GM19023 (cell line): ENCODE data around the gene CUEDC2.

ENCODE experiments used
- ATAC-seq: cut with Tn5 transposase; IDR thresholded peaks from one replicate; pipeline ENCODE4 v1.9.1; 2021; ENCODE audit warnings: mild to moderate bottlenecking, moderate library complexity; ENCODE audit not compliant: unreplicated experiment

Gene CUEDC2

DNA sequence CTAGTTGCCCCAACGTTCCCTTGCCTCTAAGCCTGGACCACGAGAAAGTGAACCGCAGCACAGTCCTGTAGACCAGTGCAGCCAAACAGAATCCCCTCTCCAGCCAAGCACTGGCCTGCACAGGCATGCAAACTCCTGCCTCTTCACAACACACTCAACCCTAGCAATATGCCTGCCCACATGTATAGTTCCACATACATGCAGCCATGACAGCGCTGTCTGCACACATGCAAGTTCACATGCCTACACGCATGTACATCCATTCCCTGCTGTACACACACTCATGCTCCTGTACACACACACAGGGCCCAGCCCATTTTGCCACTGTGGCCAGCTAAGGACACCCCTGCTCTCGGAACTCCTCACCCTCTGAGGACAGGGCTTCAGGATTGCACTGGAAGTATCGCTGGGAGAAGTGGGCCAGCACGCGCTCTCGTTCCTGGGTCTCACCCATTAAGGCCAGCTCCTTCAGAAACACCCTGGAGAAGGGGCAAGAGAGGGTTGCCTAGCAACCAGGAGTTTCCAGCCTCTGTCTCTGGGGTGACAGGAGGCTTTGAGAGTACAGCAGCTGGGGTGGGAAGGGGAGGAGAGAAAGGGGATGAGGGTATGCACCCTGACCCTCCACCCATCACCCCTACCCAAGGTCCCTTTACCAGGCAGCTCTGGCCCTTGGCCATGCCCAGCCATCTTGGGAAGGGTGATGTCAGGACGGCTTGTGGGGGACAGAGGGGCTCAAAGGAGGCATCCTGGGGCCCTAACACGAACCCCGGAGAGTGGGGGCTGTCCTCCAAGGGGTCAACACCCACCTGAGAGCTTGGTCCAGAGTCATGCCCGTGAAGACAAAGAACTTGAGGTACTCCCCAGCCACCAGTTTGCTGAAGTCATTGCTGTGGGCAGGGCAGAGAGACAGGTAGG, 20.8 kb downstream of the CUEDC2 start:
- no peak for ATAC-seq

DNA sequence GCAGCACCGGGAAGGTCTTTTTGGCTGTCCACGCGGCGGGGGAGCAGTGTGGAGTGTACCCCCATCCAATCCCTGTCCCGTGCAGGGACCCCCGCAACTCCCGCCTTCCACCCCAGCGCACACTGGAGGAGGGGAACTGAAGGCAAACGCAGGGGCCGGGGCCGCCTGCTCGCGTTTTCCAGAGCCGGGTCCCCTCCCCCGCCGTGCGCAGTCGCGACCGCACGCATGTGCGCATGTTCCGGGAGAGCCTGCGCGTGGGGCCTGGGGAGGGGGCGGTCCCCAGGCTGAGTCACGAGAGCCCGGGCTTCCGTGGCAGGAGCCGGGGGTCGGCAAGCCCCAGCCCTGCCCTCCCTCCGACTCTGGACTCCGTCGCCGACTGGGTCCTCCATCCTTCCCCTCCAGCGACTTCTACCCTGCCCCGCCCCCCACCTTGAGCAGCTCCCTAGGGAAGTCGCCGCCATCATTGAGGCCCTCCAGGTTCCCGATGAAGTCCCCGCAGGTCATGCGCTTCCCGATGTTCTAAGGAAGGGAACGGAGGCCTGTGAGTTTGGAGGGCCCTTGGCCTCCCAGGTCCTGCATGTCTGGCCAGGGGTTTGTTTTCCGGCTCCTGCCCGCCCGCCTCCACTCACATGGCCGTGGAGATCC, 21.8 kb downstream of the CUEDC2 start:
- ATAC-seq = no peak

DNA sequence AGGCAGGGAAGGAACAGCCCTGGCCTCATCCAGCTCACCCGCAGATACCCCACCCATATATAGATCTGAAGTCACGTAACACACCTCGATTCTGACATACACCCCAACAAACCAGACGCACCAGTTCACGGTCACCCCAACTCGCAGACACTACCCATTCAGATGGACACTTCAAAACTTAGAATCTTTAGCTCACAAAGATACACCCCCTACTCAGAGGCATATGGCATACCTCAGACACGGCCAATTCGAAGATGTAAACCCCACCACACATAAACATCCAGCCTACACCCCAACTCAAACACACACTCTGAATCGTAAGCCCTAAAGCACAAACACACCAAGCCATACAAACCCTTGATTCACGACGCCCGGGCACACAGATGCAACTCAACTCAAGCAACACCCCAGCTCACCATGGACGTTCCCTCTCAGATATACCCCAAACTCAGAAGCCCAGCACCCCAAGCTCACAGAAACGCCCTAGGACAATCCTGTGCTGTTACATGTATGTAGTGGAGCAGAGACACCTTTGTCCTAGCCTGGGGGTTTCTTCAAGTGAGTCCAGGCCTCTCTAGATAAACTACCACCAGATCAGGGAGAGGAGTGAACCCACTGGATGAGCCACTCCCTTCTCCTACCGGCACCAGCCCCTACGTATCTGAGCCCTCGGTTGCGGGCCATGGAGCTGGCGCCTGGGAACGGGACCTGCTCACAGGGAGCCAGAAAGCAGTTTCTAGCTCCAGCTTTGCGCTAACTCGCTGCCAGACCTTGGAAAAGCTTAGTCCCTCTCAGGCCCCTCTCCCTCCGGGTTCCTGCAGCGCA, 22.6 kb downstream of the CUEDC2 start:
- no peak for ATAC-seq

DNA sequence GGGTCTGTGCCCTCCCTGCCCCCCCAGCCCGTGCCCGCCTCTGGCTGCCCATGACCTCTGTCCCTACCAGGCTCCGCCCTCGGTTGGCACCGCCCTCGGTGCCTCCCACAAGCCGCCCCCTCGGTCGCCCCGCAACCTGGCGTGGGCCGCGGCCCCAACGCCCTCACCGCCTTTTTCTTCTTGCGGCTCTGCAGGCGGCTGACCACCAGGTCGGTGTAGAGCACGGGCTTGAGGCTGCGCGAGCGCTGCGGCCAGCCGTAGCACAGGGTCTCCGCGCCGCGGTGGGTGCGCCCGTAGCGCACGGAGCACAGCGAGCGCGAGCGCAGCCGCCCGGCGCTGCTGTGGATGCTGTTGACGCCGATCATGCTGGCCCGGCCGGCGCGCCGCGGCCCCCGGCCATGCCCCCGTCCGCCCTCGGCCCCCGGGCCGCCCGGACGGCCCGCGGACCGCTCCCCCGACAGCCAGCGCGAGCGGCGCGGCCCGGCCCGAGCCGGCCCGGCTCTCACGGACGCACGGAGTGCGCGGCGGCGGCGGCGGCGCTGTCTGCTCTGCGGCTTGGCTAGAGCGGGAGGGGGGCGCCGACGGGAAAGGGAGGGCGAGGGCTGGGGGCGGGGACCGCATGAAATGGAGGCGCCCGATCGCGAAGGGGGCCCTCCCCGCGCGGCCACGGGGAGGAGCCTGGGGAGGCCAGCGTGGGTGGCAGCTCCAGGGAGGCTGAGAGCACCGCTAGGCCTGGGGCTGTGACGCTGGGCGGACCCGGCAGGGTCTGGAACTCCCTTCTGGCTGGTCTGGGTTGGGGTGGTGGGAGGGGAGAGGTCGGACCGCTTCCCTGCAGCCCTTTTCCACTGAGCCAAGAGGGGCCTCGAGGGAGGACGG, 23.4 kb downstream of the CUEDC2 start:
- no peak for ATAC-seq

DNA sequence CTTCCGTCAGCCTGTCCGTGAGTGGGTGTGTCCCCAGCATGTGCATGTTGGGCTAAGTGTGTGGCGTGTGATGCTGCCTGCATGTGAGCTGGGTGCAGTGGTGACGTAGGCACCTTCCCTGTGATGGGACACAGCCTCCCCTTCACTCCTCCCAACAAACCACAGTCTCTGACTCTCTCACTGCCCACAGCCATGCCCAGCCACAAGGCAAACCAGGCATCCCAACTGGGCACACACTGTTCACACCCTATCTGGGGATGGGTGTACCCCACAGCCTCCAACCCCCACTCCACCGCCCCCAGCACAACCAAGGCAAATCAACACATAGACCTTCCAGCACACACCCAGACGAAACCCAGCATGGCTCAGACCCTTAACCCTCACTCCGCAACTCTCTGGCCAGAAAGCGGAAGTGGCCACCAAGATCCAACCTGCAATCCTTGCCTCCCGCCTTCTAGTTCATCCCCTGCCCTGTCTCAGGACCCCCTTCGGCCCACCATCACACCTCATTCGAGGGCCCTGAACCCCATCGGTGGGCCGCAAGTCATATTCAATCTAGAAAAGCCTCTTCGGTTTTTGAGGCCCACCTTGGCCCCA, 24.1 kb downstream of the CUEDC2 start:
- no peak for ATAC-seq

DNA sequence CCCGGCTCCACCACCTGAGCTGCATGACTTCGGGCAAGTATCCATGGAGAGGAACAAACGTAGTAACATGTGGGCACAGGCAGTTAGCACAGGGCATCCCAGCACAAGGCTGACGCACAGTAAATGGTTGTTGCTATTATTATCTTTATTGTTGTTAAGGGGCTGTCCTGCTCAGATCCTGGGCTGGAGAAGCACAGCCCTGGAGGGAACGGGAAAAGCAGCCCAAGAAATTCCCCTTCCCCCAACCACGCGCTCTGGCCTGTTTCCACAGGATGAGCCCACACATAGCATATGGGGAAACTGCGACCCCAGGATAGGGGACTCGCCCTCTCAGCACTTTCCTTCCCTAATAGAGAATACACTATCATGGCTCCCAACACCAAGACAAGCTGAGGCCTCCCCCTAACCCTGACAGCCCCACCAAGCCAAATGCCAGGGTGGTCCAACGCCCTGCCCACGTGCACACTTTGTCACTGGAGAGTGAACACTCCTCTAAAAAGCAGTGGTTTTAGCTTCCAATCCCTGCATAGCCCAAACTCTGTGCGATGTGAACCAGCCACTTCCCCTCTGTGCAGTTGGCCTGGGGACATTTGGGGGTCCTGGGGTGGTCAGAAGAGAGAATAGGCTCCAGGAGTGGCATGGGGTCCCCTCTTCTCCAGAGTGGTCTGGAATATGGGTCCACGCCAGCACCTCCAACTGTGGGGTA, 24.8 kb downstream of the CUEDC2 start:
- ATAC-seq = no peak

DNA sequence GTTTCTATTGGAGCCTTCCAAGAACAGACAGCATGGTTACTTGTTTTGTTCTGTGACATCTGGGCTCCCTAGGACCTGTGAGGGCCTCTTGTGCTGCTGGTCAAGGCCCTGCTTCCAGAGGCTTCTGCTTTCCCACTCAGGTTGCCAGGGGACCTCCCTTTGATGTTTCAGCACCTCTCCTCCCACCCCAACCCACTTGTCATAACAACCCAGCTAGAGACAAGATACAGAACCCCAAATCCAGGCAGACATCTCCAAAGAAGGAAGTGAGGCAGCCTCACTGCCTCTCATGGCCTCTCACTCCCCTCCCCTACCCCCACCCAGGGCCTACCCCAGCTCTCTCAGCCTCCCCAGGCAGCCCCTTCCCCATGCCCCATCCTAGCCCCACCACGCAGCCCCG, 25.6 kb downstream of the CUEDC2 start:
- ATAC-seq = no peak

DNA sequence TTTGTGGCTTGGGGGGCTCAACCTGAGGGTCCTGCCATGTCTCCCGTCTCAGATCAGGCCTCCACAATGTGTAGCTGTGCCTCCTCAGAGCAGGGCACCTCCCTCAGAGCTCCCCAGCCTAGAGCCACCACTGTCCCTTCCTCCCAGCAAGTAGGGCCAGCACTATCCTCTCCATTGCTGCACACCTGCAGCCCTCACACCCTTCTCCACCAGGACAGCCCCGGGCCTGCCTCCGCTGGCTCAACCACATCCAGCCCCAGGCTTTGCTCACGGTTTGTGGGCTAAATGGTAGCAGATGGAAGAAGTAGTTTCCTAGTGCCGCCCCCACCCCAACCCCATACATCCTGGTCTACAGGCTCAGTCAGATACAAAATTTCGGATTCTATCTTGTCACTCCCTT, 26.7 kb downstream of the CUEDC2 start:
- ATAC-seq = no peak

DNA sequence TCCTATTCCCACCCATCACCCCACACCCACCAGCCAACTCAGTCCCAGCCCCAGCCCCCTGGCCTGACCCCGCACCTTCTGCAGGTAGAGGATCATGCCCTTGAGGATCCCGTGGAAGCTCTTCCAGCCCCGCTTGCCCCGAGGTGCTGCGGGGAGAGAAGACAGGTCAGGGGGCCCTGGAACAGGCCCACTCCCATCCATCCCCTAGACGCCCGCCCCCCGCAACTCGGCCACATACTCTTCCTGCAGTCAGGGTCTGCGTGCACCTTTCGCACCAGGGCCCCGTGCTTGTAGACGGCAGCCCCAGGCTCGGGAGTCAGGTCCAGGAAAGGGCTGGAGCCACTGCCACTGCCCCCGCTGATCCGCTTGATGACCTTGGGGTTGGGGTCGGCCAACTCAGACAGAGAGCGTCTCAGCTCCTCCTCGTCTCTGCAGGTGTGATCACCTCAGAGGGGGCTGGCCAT, 27.2 kb downstream of the CUEDC2 start:
- ATAC-seq = no peak

DNA sequence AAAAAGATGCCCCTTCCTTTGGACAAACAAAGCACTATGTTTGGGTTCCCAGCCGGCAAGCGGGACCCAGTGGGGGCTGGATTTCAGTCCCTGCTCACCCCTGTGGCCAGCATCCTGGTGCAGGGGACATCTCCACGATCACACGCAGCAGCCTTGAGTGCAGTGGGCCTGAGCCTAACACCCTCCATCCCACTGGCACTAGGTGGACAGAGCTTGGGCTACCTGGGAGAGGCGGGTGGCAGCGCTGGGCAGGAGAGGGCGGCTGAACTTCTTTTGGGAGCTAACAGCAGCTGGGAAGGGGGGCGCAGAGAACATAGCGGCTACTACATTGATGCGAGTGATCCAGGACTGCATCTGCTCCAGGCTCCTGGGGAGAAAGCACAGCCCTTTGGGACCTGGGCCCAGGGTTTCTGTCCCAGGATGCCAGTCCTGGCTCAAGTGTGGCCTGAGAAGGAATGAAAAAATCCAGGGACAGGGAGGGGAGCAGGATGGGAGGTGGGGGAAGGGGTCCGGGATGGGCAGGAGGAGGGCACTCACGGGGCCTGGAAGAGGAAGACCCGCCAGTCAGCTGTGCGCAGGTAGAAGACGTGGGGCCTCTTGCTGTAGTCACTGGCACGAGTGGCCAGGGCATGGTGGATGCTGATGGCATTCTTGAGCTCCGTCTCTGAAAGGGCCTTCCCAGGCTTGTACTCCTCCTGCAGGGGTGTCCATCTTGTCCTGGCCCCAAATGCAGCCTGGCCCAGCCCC, 27.8 kb downstream of the CUEDC2 start:
- ATAC-seq = no peak

DNA sequence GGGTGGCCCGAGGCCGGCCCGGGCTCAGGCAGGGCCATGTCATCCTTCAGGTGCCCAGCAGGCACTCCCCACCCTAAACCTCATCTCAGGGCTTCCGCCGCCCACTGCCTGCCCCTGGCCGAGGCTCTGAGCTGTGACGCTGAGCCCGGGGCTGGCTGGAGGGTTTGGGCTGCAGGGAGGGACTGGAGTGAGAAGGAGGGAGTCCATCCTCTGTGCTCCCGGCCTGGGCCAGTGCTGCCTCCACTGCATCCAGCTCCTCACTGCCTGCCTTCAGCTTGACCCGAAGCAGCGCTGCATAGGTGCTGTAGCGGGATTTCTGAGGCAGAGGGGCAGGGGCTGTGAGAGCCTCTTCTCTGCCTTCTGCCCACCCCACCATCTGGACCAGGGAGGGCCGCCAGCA, 29.3 kb downstream of the CUEDC2 start:
- ATAC-seq = no peak

DNA sequence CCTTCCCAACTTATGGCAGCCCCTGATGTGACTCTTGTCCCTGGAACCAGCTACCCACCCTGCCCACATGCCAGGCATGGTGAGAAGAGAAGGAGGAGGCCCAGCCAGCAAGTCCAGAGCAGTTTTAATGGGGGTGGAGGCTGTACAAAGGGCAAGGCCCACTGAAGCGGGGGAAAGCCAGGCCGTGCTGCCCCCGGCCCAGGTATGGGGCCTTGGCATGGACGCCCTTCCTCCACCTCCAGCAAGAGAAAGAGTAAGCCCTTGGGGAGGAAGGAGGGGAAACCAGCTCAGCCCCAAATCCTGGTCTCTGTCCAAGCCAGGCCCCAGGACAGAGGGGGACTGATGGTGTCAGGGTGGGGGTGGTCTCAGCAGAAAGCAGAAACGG, 29.9 kb downstream of the CUEDC2 start:
- no peak for ATAC-seq

DNA sequence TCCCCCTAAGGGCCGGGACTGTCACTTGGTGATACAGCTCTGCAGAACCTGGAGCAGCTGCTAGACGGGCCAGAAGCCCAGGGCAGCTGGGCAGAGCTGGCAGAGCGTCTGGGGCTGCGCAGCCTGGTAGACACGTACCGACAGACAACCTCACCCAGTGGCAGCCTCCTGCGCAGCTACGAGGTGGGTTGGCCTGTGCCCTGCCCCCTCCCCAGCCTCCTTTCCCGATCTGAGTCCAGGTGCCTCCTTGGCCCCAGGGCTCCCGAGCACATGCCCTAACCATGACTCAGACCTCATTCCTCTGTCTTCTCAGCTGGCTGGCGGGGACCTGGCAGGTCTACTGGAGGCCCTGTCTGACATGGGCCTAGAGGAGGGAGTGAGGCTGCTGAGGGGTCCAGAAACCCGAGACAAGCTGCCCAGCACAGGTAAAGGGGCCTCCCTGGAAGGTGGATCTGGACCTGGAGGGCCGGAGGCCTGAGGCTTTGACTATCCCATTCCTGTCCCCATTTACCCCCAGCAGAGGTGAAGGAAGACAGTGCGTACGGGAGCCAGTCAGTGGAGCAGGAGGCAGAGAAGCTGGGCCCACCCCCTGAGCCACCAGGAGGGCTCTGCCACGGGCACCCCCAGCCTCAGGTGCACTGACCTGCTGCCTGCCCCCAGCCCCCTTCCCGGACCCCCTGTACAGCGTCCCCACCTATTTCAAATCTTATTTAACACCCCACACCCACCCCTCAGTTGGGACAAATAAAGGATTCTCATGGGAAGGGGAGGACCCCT, 30.5 kb downstream of the CUEDC2 start:
- no peak for ATAC-seq

DNA sequence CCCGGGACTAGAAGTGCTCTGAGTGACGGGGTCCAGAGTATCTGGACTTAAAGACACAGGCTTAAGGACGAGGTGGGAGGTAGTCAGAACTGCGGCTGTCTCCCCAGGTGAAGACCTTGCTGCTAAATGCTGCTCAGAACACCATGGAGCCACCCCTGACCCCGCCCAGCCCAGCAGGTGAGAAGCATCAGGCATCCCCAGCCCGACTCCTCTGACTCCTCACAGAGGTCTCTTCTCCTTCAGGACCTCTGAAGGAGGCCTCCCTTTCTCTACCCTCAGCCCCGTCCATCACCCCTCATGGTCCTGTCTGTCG, 31.1 kb downstream of the CUEDC2 start:
- ATAC-seq = no peak

DNA sequence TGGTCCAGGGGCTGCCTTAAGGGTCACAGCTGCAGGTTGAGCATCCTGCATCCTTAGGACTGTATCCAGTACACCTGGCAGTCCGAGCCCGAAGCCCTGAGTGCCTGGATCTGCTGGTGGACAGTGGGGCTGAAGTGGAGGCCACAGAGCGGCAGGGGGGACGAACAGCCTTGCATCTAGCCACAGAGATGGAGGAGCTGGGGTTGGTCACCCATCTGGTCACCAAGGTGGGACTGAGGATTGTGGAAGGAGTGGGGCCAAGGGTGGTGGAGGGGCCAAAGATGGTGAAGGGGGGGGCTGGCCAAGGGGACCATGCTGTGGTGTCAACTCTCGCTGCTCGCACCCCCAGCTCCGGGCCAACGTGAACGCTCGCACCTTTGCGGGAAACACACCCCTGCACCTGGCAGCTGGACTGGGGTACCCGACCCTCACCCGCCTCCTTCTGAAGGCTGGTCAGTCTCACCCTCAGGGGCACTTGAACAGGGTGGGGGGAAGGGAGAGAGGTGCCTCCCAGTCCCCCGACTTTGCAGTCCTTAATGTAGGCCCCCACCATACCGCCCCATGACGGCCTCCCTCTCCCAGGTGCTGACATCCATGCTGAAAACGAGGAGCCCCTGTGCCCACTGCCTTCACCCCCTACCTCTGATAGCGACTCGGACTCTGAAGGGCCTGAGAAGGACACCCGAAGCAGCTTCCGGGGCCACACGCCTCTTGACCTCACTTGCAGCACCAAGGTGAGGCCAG, 31.6 kb downstream of the CUEDC2 start:
- ATAC-seq = no peak

DNA sequence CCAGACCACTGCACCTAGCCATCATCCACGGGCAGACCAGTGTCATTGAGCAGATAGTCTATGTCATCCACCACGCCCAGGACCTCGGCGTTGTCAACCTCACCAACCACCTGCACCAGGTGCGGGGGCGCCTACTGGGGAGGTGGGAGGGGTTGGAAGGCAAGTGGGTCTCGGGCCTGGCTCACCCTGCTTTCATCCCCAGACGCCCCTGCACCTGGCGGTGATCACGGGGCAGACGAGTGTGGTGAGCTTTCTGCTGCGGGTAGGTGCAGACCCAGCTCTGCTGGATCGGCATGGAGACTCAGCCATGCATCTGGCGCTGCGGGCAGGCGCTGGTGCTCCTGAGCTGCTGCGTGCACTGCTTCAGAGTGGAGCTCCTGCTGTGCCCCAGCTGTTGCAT, 32.3 kb downstream of the CUEDC2 start:
- ATAC-seq = no peak

DNA sequence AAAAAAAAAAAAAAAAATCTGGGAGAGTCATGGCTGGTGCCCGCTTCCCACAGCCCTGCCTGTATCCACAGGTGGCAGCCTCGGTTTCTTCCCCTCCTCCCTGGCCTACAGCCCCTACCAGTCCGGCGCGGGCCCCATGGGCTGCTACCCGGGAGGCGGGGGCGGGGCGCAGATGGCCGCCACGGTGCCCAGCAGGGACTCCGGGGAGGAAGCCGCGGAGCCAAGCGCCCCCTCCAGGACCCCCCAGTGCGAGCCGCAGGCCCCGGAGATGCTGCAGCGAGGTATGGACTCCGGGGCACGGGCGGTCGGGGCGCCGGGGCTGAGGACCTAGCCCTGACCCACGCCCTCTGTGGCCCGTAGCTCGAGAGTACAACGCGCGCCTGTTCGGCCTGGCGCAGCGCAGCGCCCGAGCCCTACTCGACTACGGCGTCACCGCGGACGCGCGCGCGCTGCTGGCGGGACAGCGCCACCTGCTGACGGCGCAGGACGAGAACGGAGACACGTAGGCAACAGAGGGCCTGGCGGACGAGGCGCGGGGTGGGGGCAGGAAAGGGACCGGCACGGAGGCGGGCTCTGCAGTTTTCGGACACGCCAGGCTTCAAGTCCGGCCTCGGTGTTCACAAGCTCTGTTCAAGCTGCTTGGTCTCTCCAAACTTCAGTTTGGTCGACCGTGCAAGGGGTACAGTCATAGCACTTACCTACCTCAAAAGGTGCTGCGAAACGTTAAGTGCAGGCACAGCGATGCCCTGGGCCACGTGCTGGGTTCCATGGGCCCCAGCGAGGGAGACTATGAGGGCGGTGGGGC, 33.0 kb downstream of the CUEDC2 start:
- ATAC-seq = peak; percentile 49
